HepG2 (cell line): ENCODE measurements around the gene COQ10B. TPM values are rescaled to one million over a fixed set of nuclear protein-coding genes. Genes with fewer than 3 reads are reported as not detected.

Experiments
- GTF2F1 ChIP-seq: fragments of 150-350 bp; IDR thresholded peaks from 2 replicates; pipeline ENCODE4 v1.6.1; 2014; ENCODE audit warnings: low read length
- KAT7 ChIP-seq: IDR thresholded peaks from 2 replicates; pipeline ENCODE4 v1.6.1; 2018; ENCODE audit warnings: borderline replicate concordance, missing compliant biosample characterization
- MAFF ChIP-seq: IDR thresholded peaks from 2 replicates; pipeline ENCODE4 v1.6.1; 2011; ENCODE audit warnings: low read depth, low read length, improper control_type of control experiment
- MIER3 ChIP-seq: IDR thresholded peaks from 2 replicates; pipeline ENCODE4 v1.6.1; 2016; ENCODE audit warnings: missing compliant biosample characterization, borderline replicate concordance
- MZF1 ChIP-seq: sonication (generic); formaldehyde crosslinking; IDR thresholded peaks from 2 replicates; pipeline ENCODE4 v1.8.1; 2023; ENCODE audit warnings: mild to moderate bottlenecking, missing genetic modification reagents, borderline replicate concordance
- NFYC ChIP-seq: IDR thresholded peaks from 2 replicates; pipeline ENCODE4 v1.6.1; 2016; ENCODE audit warnings: missing genetic modification reagents, missing compliant biosample characterization
- POLR2A ChIP-seq, 2 experiments: IDR thresholded peaks; 2 replicates each; pipeline ENCODE4 v1.6.1; 2011; ENCODE audit warnings: low read depth in 2 of 2, low read length in 2 of 2, mild to moderate bottlenecking in 1 of 2, moderate library complexity in 1 of 2; ENCODE audit not compliant: insufficient read depth in 1 of 2
- POLR2G ChIP-seq: fragments of 200-400 bp; formaldehyde crosslinking; IDR thresholded peaks from 2 replicates; pipeline ENCODE4 v1.6.1; 2018; ENCODE audit warnings: mild to moderate bottlenecking, low read depth, low read length, moderate library complexity
- SNAPC2 ChIP-seq: sonication (generic); formaldehyde crosslinking; IDR thresholded peaks from 2 replicates; pipeline ENCODE4 v1.8.1; 2022; ENCODE audit warnings: mild to moderate bottlenecking, missing genetic modification reagents
- TEAD3 ChIP-seq: optimal IDR thresholded peaks from 2 replicates; pipeline ENCODE3; 2016; ENCODE audit warnings: borderline replicate concordance
- ZMAT3 ChIP-seq: sonication (generic); formaldehyde crosslinking; conservative IDR thresholded peaks from 2 replicates; pipeline ENCODE4 v1.7.0; 2021; ENCODE audit warnings: missing genetic modification reagents
- ZMYM2 ChIP-seq: sonication (generic); formaldehyde crosslinking; IDR thresholded peaks from 2 replicates; pipeline ENCODE4 v1.8.0; 2022; ENCODE audit warnings: mild to moderate bottlenecking, missing genetic modification reagents
- ZMYM4 ChIP-seq: sonication (generic); formaldehyde crosslinking; IDR thresholded peaks from 2 replicates; pipeline ENCODE4 v1.8.1; 2023; ENCODE audit warnings: mild to moderate bottlenecking, missing genetic modification reagents
- ZNF280D ChIP-seq: sonication (generic); formaldehyde crosslinking; IDR thresholded peaks from 2 replicates; pipeline ENCODE4 v1.5.1; 2020; ENCODE audit warnings: mild to moderate bottlenecking, missing genetic modification reagents
- ZNF605 ChIP-seq: sonication (generic); formaldehyde crosslinking; IDR thresholded peaks from 2 replicates; pipeline ENCODE4 v1.8.0; 2022; ENCODE audit warnings: mild to moderate bottlenecking, missing genetic modification reagents
- ZNF607 ChIP-seq: sonication (generic); formaldehyde crosslinking; IDR thresholded peaks from 2 replicates; pipeline ENCODE4 v1.5.1; 2020; ENCODE audit warnings: missing genetic modification reagents, mild to moderate bottlenecking, borderline replicate concordance
- polyA plus RNA-seq, 8 experiments: library from polyadenylated mRNA; depleted of rRNA in 3 of 8; stranded (reverse) in 7 of 8; unstranded in 1 of 8; fragments of >200 nt; fragmentation: Illumina TruSeq in 4 of 8; extraction: Trizol in 4 of 8; gene quantifications; 2 replicates each; pipeline versions ENCODE4 v1.2.1 to v1.2.3, GENCODE V29; 2011 to 2016; ENCODE audit warnings: low read depth in 4 of 8, missing spikeins in 1 of 8, mixed read lengths in 1 of 8; ENCODE audit not compliant: insufficient read depth in 1 of 8
- total RNA-seq, 5 experiments: library from RNA; depleted of rRNA; stranded (reverse); fragments of >200 nt; fragmentation: Illumina TruSeq; extraction: Trizol; gene quantifications; 2 replicates each; pipeline ENCODE4 v1.2.3, GENCODE V29; 2016; ENCODE audit warnings: low read depth in 1 of 5
- TF ChIP-seq, protein P1 (sequence below): sonication (generic); formaldehyde crosslinking; IDR thresholded peaks from 2 replicates; pipeline ENCODE4 v1.4.0; 2020; ENCODE audit warnings: missing genetic modification reagents
- TF ChIP-seq, protein P2 (sequence below): sonication (generic); formaldehyde crosslinking; IDR thresholded peaks from 2 replicates; pipeline ENCODE4 v1.4.0; 2020; ENCODE audit warnings: missing genetic modification reagents, mild to moderate bottlenecking, borderline replicate concordance
- TF ChIP-seq, protein P3 (sequence below): sonication (generic); formaldehyde crosslinking; IDR thresholded peaks from 2 replicates; pipeline ENCODE4 v1.8.0; 2022; ENCODE audit warnings: mild to moderate bottlenecking, missing genetic modification reagents, borderline replicate concordance

COQ10B gene
- total and polyA plus RNA-seq, 2 of the 13 experiments (the other 11 are each of a cell fraction or from before 2014, with no cell fraction given) = 4.6 to 34.9 TPM

GRCh38 chr2:197450935-197451358 lies 2.4 kb upstream of the COQ10B start (continued):
- TF ChIP-seq, protein P1, sequence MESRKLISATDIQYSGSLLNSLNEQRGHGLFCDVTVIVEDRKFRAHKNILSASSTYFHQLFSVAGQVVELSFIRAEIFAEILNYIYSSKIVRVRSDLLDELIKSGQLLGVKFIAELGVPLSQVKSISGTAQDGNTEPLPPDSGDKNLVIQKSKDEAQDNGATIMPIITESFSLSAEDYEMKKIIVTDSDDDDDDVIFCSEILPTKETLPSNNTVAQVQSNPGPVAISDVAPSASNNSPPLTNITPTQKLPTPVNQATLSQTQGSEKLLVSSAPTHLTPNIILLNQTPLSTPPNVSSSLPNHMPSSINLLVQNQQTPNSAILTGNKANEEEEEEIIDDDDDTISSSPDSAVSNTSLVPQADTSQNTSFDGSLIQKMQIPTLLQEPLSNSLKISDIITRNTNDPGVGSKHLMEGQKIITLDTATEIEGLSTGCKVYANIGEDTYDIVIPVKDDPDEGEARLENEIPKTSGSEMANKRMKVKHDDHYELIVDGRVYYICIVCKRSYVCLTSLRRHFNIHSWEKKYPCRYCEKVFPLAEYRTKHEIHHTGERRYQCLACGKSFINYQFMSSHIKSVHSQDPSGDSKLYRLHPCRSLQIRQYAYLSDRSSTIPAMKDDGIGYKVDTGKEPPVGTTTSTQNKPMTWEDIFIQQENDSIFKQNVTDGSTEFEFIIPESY = peak; percentile 87
- peak; percentile 93 to 97 for TF ChIP-seq POLR2A (IDR thresholded peaks at IDR 0.05; ENCODE audit: insufficient read depth in 1 of 2, low read depth in 2 of 2, low read length in 2 of 2)
- peak; percentile 92 for TF ChIP-seq NFYC (CRISPR knock-in tag)
- TF ChIP-seq ZMYM2 (CRISPR knock-in tag) = peak; percentile 90
- peak; percentile 51; the same call in 1 of the 2 replicates for TF ChIP-seq ZNF280D
- TF ChIP-seq KAT7 = peak; percentile 17; the same call in 1 of the 2 replicates
- TF ChIP-seq POLR2G = peak; percentile 82
- TF ChIP-seq, protein P2, sequence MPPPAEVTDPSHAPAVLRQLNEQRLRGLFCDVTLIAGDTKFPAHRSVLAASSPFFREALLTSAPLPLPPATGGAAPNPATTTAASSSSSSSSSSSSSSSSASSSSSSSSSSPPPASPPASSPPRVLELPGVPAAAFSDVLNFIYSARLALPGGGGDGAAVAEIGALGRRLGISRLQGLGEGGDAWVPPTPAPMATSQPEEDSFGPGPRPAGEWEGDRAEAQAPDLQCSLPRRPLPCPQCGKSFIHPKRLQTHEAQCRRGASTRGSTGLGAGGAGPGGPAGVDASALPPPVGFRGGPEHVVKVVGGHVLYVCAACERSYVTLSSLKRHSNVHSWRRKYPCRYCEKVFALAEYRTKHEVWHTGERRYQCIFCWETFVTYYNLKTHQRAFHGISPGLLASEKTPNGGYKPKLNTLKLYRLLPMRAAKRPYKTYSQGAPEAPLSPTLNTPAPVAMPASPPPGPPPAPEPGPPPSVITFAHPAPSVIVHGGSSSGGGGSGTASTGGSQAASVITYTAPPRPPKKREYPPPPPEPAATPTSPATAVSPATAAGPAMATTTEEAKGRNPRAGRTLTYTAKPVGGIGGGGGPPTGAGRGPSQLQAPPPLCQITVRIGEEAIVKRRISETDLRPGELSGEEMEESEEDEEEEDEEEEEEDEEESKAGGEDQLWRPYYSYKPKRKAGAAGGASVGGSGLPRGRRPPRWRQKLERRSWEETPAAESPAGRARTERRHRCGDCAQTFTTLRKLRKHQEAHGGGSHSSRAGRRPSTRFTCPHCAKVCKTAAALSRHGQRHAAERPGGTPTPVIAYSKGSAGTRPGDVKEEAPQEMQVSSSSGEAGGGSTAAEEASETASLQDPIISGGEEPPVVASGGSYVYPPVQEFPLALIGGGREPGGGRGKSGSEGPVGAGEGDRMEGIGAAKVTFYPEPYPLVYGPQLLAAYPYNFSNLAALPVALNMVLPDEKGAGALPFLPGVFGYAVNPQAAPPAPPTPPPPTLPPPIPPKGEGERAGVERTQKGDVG (CRISPR knock-in tag) = peak; percentile 62; the same call in 1 of the 2 replicates
- 0 out of 2 replicates have a peak, but pooled peaks have one; percentile 64 for TF ChIP-seq ZMAT3 (CRISPR knock-in tag)
- TF ChIP-seq ZMYM4 (CRISPR knock-in tag) = peak; percentile 99
- TF ChIP-seq MZF1 (CRISPR knock-in tag) = peak; percentile 74; the same call in 1 of the 2 replicates
- TF ChIP-seq MAFF = peak; percentile 49; the same call in 1 of the 2 replicates
- TF ChIP-seq ZNF605 = 0 out of 2 replicates have a peak, but pooled peaks have one; percentile 1
- TF ChIP-seq TEAD3 (CRISPR knock-in tag) = peak; percentile 8
- TF ChIP-seq ZNF607 (CRISPR knock-in tag) = 0 out of 2 replicates have a peak, but pooled peaks have one; percentile 26
- TF ChIP-seq, protein P3, sequence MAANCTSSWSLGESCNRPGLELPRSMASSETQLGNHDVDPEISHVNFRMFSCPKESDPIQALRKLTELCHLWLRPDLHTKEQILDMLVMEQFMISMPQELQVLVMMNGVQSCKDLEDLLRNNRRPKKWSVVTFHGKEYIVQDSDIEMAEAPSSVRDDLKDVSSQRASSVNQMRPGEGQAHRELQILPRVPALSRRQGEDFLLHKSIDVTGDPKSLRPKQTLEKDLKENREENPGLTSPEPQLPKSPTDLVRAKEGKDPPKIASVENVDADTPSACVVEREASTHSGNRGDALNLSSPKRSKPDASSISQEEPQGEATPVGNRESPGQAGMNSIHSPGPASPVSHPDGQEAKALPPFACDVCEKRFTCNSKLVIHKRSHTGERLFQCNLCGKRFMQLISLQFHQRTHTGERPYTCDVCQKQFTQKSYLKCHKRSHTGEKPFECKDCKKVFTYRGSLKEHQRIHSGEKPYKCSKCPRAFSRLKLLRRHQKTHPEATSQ (CRISPR knock-in tag) = peak; percentile 73; the same call in 1 of the 2 replicates
- TF ChIP-seq SNAPC2 = 0 out of 2 replicates have a peak, but pooled peaks have one; percentile 65
- TF ChIP-seq GTF2F1 = peak; percentile 18; the same call in 1 of the 2 replicates
- TF ChIP-seq MIER3 = 0 out of 2 replicates have a peak, but pooled peaks have one; percentile 17
